ENCODE results near the gene GABBR2.

GABBR2 gene

GRCh38 chr9:98344581-98344980 is 364.2 kb downstream of the GABBR2 start:
- no peak overlapping the region for H3K4me3 ChIP-seq (replicated peaks; ENCODE audit: low read depth, low read length)
- TF ChIP-seq, protein P1, sequence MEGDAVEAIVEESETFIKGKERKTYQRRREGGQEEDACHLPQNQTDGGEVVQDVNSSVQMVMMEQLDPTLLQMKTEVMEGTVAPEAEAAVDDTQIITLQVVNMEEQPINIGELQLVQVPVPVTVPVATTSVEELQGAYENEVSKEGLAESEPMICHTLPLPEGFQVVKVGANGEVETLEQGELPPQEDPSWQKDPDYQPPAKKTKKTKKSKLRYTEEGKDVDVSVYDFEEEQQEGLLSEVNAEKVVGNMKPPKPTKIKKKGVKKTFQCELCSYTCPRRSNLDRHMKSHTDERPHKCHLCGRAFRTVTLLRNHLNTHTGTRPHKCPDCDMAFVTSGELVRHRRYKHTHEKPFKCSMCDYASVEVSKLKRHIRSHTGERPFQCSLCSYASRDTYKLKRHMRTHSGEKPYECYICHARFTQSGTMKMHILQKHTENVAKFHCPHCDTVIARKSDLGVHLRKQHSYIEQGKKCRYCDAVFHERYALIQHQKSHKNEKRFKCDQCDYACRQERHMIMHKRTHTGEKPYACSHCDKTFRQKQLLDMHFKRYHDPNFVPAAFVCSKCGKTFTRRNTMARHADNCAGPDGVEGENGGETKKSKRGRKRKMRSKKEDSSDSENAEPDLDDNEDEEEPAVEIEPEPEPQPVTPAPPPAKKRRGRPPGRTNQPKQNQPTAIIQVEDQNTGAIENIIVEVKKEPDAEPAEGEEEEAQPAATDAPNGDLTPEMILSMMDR (IDR thresholded peaks at IDR 0.05; ENCODE audit: low read length, missing control alignments): no peak
- DNase-seq (ENCODE audit: low read depth): no peak

DNA sequence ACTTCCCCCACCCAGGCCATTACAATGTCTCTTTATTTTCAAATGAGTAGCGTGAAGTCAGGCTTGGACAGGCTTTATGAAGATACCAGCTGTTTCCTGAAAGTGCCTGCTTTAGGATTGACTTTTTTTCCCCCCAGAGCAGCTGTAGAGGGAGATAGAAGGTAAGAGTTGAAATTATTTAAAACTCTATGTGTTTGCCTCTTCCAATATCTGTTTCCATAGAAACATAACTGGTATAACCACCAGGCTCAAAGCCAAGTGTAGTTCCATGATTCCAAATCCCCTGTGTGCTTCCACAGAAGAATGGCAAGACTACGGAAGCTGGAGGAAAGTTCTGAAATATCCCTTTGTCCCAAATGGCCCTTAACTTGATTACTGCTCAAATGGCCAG is 365.9 kb downstream of the GABBR2 start:
- TF ChIP-seq, protein P1 (IDR thresholded peaks at IDR 0.05; ENCODE audit: low read length, missing control alignments): no peak
- no peak for DNase-seq (ENCODE audit: low read depth)
- no peak overlapping the region for H3K4me3 ChIP-seq (replicated peaks; ENCODE audit: low read depth, low read length)

DNA sequence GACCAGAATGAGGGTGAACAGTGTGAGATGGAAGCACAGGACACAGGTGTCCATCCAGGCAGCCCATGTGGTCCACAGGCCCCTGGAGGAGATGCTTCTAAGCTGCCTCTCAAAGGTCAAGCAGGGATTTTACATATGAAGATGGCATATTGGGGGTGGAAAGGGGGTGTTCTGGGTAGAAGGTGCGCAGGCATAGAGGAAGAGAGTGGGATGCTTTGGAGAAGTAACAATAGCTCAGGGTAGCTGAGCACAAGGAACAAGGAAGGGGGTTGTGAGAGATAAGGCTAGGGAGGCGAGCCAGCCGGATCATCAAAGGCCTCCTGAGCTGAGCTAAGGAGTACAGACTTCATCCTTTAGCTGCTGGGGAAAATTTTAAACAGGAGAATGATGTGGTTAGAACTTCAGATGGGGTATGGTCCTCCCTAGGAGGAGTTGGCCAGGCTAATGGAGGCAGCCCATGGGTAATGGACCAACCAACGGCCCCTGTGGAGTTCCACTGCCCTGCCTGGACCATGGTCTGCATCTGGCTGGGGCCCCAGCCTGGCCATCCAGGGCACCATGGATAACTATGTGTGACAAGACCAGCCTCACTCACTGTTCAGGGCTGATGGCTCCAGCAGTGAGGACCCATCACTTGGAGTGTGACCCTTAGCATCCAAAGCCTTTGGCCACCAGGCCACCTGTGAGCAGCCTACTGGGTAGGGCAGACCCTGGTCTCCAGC is 366.5 kb downstream of the GABBR2 start:
- TF ChIP-seq, protein P1 (IDR thresholded peaks at IDR 0.05; ENCODE audit: low read length, missing control alignments): no peak
- no peak for DNase-seq (ENCODE audit: low read depth)
- no peak overlapping the region for H3K4me3 ChIP-seq (replicated peaks; ENCODE audit: low read depth, low read length)

- no peak for DNase-seq (ENCODE audit: low read depth)
- TF ChIP-seq, protein P1 (IDR thresholded peaks at IDR 0.05; ENCODE audit: low read length, missing control alignments): no peak
- H3K4me3 ChIP-seq (replicated peaks; ENCODE audit: low read depth, low read length): no peak overlapping the region
These were observed 367.3 kb downstream of the GABBR2 start for GRCh38 chr9:98341157-98342097.

- DNase-seq (ENCODE audit: low read depth): no peak
- no peak overlapping the region for H3K4me3 ChIP-seq (replicated peaks; ENCODE audit: low read depth, low read length)
- TF ChIP-seq, protein P1 (IDR thresholded peaks at IDR 0.05; ENCODE audit: low read length, missing control alignments): no peak
These were observed 368.5 kb downstream of the GABBR2 start for GRCh38 chr9:98339987-98340800.

DNA sequence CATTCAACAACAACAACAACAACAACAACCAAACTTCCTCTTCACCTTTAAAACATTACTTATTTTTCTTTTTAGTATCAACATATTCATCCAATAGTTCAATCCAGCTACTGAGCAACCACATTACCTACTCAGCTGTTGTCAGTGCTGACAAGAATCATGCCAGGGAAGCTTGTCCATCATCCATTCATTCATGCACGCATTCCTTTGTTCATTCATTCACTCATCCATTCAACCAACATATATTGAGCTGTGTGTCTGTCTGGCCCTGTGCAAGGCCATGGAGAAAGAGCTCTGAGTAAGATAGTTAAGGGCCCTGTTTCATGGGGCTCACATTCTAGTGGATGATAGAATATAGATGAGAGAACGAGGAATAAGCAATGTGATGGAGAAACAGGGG is 373.1 kb downstream of the GABBR2 start:
- TF ChIP-seq, protein P1 (IDR thresholded peaks at IDR 0.05; ENCODE audit: low read length, missing control alignments): no peak
- H3K4me3 ChIP-seq (replicated peaks; ENCODE audit: low read depth, low read length): no peak overlapping the region
- DNase-seq (ENCODE audit: low read depth): no peak

Data from fibroblast of pulmonary artery (primary cell).